DMS114 treated with DMSO at 0.1 percent for 48 hours (cell line): ENCODE data around the gene EEA1.
"Not testable (repeated sequence)": the region's sequence is repeated elsewhere in the genome, so short reads cannot be mapped to it uniquely, and the experiment has no call there.

Experiments used
- DNase-seq: peaks from one replicate; lab custom pipeline; 2025; ENCODE audit not compliant: unreplicated experiment; lab: John Stamatoyannopoulos, UW

EEA1 gene

GRCh38 chr12:92810370-92810769 is 118.7 kb downstream of the EEA1 start:
- DNase-seq = no peak

GRCh38 chr12:92803903-92804302 is 125.2 kb downstream of the EEA1 start:
- no peak for DNase-seq

- DNase-seq = no peak
These were observed 126.2 kb downstream of the EEA1 start for GRCh38 chr12:92802906-92803305.

- DNase-seq = no peak
These were observed 132.4 kb downstream of the EEA1 start for GRCh38 chr12:92796650-92797049.

- DNase-seq = no peak
These were observed 134.3 kb downstream of the EEA1 start for GRCh38 chr12:92794814-92795213.

- DNase-seq = not testable (repeated sequence)
These were observed 134.7 kb downstream of the EEA1 start for GRCh38 chr12:92794356-92794755.

- no peak for DNase-seq
These were observed 143.1 kb downstream of the EEA1 start for GRCh38 chr12:92786045-92786444.

GRCh38 chr12:92785563-92785950 is 143.5 kb downstream of the EEA1 start:
- DNase-seq = no peak

GRCh38 chr12:92784797-92785562 is 144.1 kb downstream of the EEA1 start:
- DNase-seq = peak; percentile 83

- no peak for DNase-seq
These were observed 144.7 kb downstream of the EEA1 start for GRCh38 chr12:92784356-92784755.

- DNase-seq = no peak
These were observed 149.2 kb downstream of the EEA1 start for GRCh38 chr12:92779902-92780301.

GRCh38 chr12:92778525-92778924 is 150.6 kb downstream of the EEA1 start:
- no peak for DNase-seq

GRCh38 chr12:92775416-92775815 is 153.7 kb downstream of the EEA1 start:
- no peak for DNase-seq

- DNase-seq = no peak
These were observed 158.1 kb downstream of the EEA1 start for GRCh38 chr12:92771001-92771400.

- DNase-seq = no peak
These were observed 159.8 kb downstream of the EEA1 start for GRCh38 chr12:92769124-92769901.

- no peak for DNase-seq
These were observed 163.2 kb downstream of the EEA1 start for GRCh38 chr12:92765871-92766270.

GRCh38 chr12:92764831-92765230 is 164.3 kb downstream of the EEA1 start:
- DNase-seq = no peak

GRCh38 chr12:92762773-92763172 is 166.3 kb downstream of the EEA1 start:
- DNase-seq = no peak

GRCh38 chr12:92759634-92760268 is 169.3 kb downstream of the EEA1 start:
- no peak for DNase-seq

GRCh38 chr12:92757597-92758121 is 171.4 kb downstream of the EEA1 start:
- no peak for DNase-seq

- DNase-seq = no peak
These were observed 172.0 kb downstream of the EEA1 start for GRCh38 chr12:92756898-92757596.
